H9 (cell line): ENCODE data around the gene SH3BP2. TPM values are rescaled to one million over a fixed set of nuclear protein-coding genes. Genes with fewer than 3 reads are reported as not detected.

Experiments
- DNase-seq: peaks from one replicate; pipeline ENCODE4 v3.0.0-alpha.2; 2017
- H2AFZ ChIP-seq: one replicate; pipeline ENCODE4 v1.6.1; 2013; ENCODE audit warnings: mild to moderate bottlenecking, low read length, control low read depth, moderate library complexity
- H2AK5ac ChIP-seq: 2 replicates; pipeline ENCODE4 v1.6.1; 2013; ENCODE audit warnings: low read length, control low read depth, mixed read lengths; ENCODE audit not compliant: insufficient read length
- H2BK120ac ChIP-seq: one replicate; pipeline ENCODE4 v1.6.1; 2013; ENCODE audit warnings: low read depth, mild to moderate bottlenecking, low read length, control low read depth, inconsistent platforms; ENCODE audit not compliant: poor library complexity, severe bottlenecking
- H2BK12ac ChIP-seq: 2 replicates; pipeline ENCODE4 v1.6.1; 2013; ENCODE audit warnings: low read length, control low read depth, mixed read lengths, low read depth; ENCODE audit not compliant: insufficient read length
- H2BK15ac ChIP-seq: 2 replicates; pipeline ENCODE4 v1.6.1; 2013; ENCODE audit warnings: low read depth, low read length, control low read depth
- H2BK20ac ChIP-seq: one replicate; pipeline ENCODE4 v1.6.1; 2013; ENCODE audit warnings: low read depth, mild to moderate bottlenecking, low read length, control low read depth, inconsistent platforms; ENCODE audit not compliant: poor library complexity, severe bottlenecking
- H2BK5ac ChIP-seq: 2 replicates; pipeline ENCODE4 v1.6.1; 2013; ENCODE audit warnings: low read length, control low read depth, mixed read lengths; ENCODE audit not compliant: insufficient read length
- H3K14ac ChIP-seq: 2 replicates; pipeline ENCODE4 v1.6.1; 2013; ENCODE audit warnings: low read length, control low read depth; ENCODE audit not compliant: insufficient read depth
- H3K18ac ChIP-seq: 2 replicates; pipeline ENCODE4 v1.6.1; 2013; ENCODE audit warnings: low read depth, mild to moderate bottlenecking, mixed read lengths, low read length, control low read depth; ENCODE audit not compliant: insufficient read length
- H3K23ac ChIP-seq: 2 replicates; pipeline ENCODE4 v1.6.1; 2013; ENCODE audit warnings: low read length, control low read depth, mixed read lengths, low read depth; ENCODE audit not compliant: insufficient read length
- H3K23me2 ChIP-seq: 2 replicates; pipeline ENCODE4 v1.6.1; 2013; ENCODE audit warnings: low read depth, mild to moderate bottlenecking, mixed read lengths, low read length, control low read depth; ENCODE audit not compliant: insufficient read length, poor library complexity, severe bottlenecking
- H3K27ac ChIP-seq: 2 replicates; pipeline ENCODE4 v1.5.1; 2013; ENCODE audit warnings: low read length, control low read depth, mixed read lengths, low read depth; ENCODE audit not compliant: insufficient read length
- H3K27me3 ChIP-seq: 2 replicates; pipeline ENCODE4 v1.6.1; 2013; ENCODE audit warnings: low read length, control low read depth, inconsistent platforms; ENCODE audit not compliant: insufficient read depth
- H3K4ac ChIP-seq: 2 replicates; pipeline ENCODE4 v1.6.1; 2013; ENCODE audit warnings: low read depth, mild to moderate bottlenecking, control low read depth, inconsistent platforms, low read length, moderate library complexity
- H3K4me1 ChIP-seq: 2 replicates; pipeline ENCODE4 v1.6.1; 2013; ENCODE audit warnings: low read length, control low read depth, inconsistent platforms; ENCODE audit not compliant: insufficient read depth
- H3K4me2 ChIP-seq: 2 replicates; pipeline ENCODE4 v1.6.1; 2013; ENCODE audit warnings: low read length, control low read depth, mixed read lengths; ENCODE audit not compliant: insufficient read length, insufficient read depth
- H3K56ac ChIP-seq: 2 replicates; pipeline ENCODE4 v1.6.1; 2013; ENCODE audit warnings: low read depth, mild to moderate bottlenecking, mixed read lengths, low read length, control low read depth; ENCODE audit not compliant: insufficient read length
- H3K79me1 ChIP-seq: 2 replicates; pipeline ENCODE4 v1.6.1; 2013; ENCODE audit warnings: low read depth, mild to moderate bottlenecking, moderate library complexity, low read length, control low read depth, inconsistent platforms; ENCODE audit not compliant: insufficient read depth, poor library complexity, severe bottlenecking
- H3K79me2 ChIP-seq: 2 replicates; pipeline ENCODE4 v1.6.1; 2013; ENCODE audit warnings: low read length, control low read depth, inconsistent platforms; ENCODE audit not compliant: insufficient read depth
- H3K9ac ChIP-seq: 2 replicates; pipeline ENCODE4 v1.6.1; 2013; ENCODE audit warnings: low read length, control low read depth, mixed read lengths; ENCODE audit not compliant: insufficient read length; ENCODE audit errors: extremely low read depth
- H3K9me3 ChIP-seq: one replicate; pipeline ENCODE4 v1.6.1; 2013; ENCODE audit warnings: low read depth, low read length, inconsistent platforms; ENCODE audit not compliant: control insufficient read depth
- H3T11ph ChIP-seq: one replicate; pipeline ENCODE4 v1.6.1; 2013; ENCODE audit warnings: mild to moderate bottlenecking, low read length, control low read depth, inconsistent platforms
- H4K20me1 ChIP-seq: one replicate; pipeline ENCODE4 v1.6.1; 2013; ENCODE audit not compliant: control insufficient read depth, insufficient read length, insufficient read depth
- H4K5ac ChIP-seq: 2 replicates; pipeline ENCODE4 v1.6.1; 2013; ENCODE audit warnings: low read depth, mild to moderate bottlenecking, mixed read lengths, low read length, control low read depth; ENCODE audit not compliant: insufficient read length
- H4K8ac ChIP-seq: replicated peaks from 2 replicates; pipeline ENCODE4 v1.6.1; 2013; ENCODE audit warnings: low read length, control low read depth, mixed read lengths, low read depth; ENCODE audit not compliant: insufficient read length
- H4K91ac ChIP-seq: 2 replicates; pipeline ENCODE4 v1.6.1; 2013; ENCODE audit warnings: low read depth, mild to moderate bottlenecking, moderate library complexity, mixed read lengths, low read length, control low read depth; ENCODE audit not compliant: insufficient read length
- H3K27ac Mint-ChIP-seq, 3 experiments: 2 replicates in 2 of 3; 3 replicates in 1 of 3; pipeline ENCODE4 v1.8.0; 2020 to 2021; ENCODE audit warnings: mixed read lengths in 3 of 3, mild to moderate bottlenecking in 1 of 3, moderate library complexity in 1 of 3
- H3K27me3 Mint-ChIP-seq: 2 replicates; pipeline ENCODE4 v1.8.0; 2021; ENCODE audit warnings: low read depth, mild to moderate bottlenecking, moderate library complexity, mixed read lengths
- H3K36me3 Mint-ChIP-seq, 3 experiments: 2 replicates in 2 of 3; 3 replicates in 1 of 3; pipeline ENCODE4 v1.8.0; 2020 to 2021; ENCODE audit warnings: low read depth in 3 of 3, mixed read lengths in 3 of 3; ENCODE audit not compliant: insufficient read depth in 1 of 3
- H3K4me1 Mint-ChIP-seq, 2 experiments: 2 replicates each; pipeline ENCODE4 v1.8.0; 2020; ENCODE audit warnings: mixed read lengths in 2 of 2
- H3K4me3 Mint-ChIP-seq, 2 experiments: 2 replicates in 1 of 2; 3 replicates in 1 of 2; pipeline ENCODE4 v1.8.0; 2020 to 2021; ENCODE audit warnings: mild to moderate bottlenecking in 2 of 2, mixed read lengths in 2 of 2, moderate library complexity in 1 of 2
- H3K9me3 Mint-ChIP-seq, 2 experiments: 2 replicates in 1 of 2; 3 replicates in 1 of 2; pipeline ENCODE4 v1.8.0; 2020; ENCODE audit warnings: mild to moderate bottlenecking in 2 of 2, mixed read lengths in 2 of 2, moderate library complexity in 1 of 2
- WGBS: extraction: QIAGEN DNeasy Blood & Tissue Kit; methylation state at CpG from one replicate; pipeline ENCODE4 v1.1.7; 2013; ENCODE audit warnings: missing lambda C conversion rate, low lambda C conversion rate, mixed read lengths; ENCODE audit not compliant: insufficient read length; ENCODE audit errors: extremely low coverage; 5-methylcytosine and 5-hydroxymethylcytosine counted together
- total RNA-seq: library from RNA; stranded (reverse); gene quantifications from 2 replicates; pipeline ENCODE4 v1.2.1, GENCODE V29; 2021
- TF ChIP-seq, protein P1 (sequence below): fragments of 200-600 bp; sonication (generic); conservative IDR thresholded peaks from 3 replicates; pipeline ENCODE4 v1.8.0; 2021; ENCODE audit warnings: antibody characterized with exemption, mild to moderate bottlenecking

The SH3BP2 gene
- total RNA-seq, 1 experiment from 2014 or later, result 37.6 TPM

GRCh38 chr4:2873329-2873728 is 80.4 kb downstream of the SH3BP2 start:
- H2BK20ac ChIP-seq, result no peak overlapping the region
- no peak overlapping the region for H3K9ac ChIP-seq
- H3K27ac ChIP-seq, result no peak overlapping the region
- H3K14ac ChIP-seq, result no peak overlapping the region
- H3T11ph ChIP-seq, result no peak overlapping the region
- Mint-ChIP-seq H3K4me3 (no peak overlapping the region), H3K36me3 (peaks cover 7 to 21% (median 12%) of the 10 kb centered on the region in 3 experiments; a peak in 6 of 7 replicates), H3K4me1 (peaks cover 14 to 33% of the 10 kb centered on the region in 2 experiments), H3K27ac (no peak overlapping the region), H3K9me3 (no peaks in the 10 kb centered on the region), H3K27me3 (no peaks in the 10 kb centered on the region)
- H3K9me3 ChIP-seq, result no peaks in the 10 kb centered on the region
- no peaks in the 10 kb centered on the region for H3K27me3 ChIP-seq
- no peak overlapping the region for H2BK5ac ChIP-seq
- H3K56ac ChIP-seq, result no peak overlapping the region
- no peaks in the 10 kb centered on the region for H3K23me2 ChIP-seq
- no peaks in the 10 kb centered on the region for H4K20me1 ChIP-seq
- H2BK120ac ChIP-seq, result no peak overlapping the region
- H3K23ac ChIP-seq, result no peak overlapping the region
- no peak overlapping the region for H2AK5ac ChIP-seq
- H3K4me2 ChIP-seq, result no peak overlapping the region
- H4K8ac ChIP-seq, result no peak overlapping the region
- H3K79me1 ChIP-seq, result peaks cover 12% of the 10 kb centered on the region
- H3K4ac ChIP-seq, result no peak overlapping the region
- H2BK12ac ChIP-seq, result no peak overlapping the region
- no peaks in the 10 kb centered on the region; the same call in 1 of the 2 replicates for H3K4me1 ChIP-seq
- WGBS, result no CpG with 5 or more reads among the region's 1 CpG
- H3K18ac ChIP-seq, result no peak overlapping the region
- peaks cover 17% of the 10 kb centered on the region; the same call in 1 of the 2 replicates for H3K79me2 ChIP-seq
- no peak overlapping the region for H4K91ac ChIP-seq
- H4K5ac ChIP-seq, result no peak overlapping the region
- TF ChIP-seq, protein P1, sequence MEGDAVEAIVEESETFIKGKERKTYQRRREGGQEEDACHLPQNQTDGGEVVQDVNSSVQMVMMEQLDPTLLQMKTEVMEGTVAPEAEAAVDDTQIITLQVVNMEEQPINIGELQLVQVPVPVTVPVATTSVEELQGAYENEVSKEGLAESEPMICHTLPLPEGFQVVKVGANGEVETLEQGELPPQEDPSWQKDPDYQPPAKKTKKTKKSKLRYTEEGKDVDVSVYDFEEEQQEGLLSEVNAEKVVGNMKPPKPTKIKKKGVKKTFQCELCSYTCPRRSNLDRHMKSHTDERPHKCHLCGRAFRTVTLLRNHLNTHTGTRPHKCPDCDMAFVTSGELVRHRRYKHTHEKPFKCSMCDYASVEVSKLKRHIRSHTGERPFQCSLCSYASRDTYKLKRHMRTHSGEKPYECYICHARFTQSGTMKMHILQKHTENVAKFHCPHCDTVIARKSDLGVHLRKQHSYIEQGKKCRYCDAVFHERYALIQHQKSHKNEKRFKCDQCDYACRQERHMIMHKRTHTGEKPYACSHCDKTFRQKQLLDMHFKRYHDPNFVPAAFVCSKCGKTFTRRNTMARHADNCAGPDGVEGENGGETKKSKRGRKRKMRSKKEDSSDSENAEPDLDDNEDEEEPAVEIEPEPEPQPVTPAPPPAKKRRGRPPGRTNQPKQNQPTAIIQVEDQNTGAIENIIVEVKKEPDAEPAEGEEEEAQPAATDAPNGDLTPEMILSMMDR, result no peak
- H2AFZ ChIP-seq, result no peak overlapping the region
- no peak overlapping the region for H2BK15ac ChIP-seq
- DNase-seq, result no peak
